ENCODE measurements around the gene RNF217.

The RNF217 gene

GRCh38 chr6:125102891-125103290 lies 140.7 kb downstream of the RNF217 start:
- Histone ChIP-seq H3K4me1 (no peaks in the 10 kb centered on the region), H3K9me3 (no peaks in the 10 kb centered on the region), H3K27me3 (no peaks in the 10 kb centered on the region), H3K4me3 (ENCODE audit: low read depth, low read length) (no peak overlapping the region), H3K36me3 (no peaks in the 10 kb centered on the region)
- TF ChIP-seq, protein P1, sequence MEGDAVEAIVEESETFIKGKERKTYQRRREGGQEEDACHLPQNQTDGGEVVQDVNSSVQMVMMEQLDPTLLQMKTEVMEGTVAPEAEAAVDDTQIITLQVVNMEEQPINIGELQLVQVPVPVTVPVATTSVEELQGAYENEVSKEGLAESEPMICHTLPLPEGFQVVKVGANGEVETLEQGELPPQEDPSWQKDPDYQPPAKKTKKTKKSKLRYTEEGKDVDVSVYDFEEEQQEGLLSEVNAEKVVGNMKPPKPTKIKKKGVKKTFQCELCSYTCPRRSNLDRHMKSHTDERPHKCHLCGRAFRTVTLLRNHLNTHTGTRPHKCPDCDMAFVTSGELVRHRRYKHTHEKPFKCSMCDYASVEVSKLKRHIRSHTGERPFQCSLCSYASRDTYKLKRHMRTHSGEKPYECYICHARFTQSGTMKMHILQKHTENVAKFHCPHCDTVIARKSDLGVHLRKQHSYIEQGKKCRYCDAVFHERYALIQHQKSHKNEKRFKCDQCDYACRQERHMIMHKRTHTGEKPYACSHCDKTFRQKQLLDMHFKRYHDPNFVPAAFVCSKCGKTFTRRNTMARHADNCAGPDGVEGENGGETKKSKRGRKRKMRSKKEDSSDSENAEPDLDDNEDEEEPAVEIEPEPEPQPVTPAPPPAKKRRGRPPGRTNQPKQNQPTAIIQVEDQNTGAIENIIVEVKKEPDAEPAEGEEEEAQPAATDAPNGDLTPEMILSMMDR (IDR thresholded peaks at IDR 0.05; ENCODE audit: low read depth, low read length) = no peak
- DNase-seq = no peak

DNA sequence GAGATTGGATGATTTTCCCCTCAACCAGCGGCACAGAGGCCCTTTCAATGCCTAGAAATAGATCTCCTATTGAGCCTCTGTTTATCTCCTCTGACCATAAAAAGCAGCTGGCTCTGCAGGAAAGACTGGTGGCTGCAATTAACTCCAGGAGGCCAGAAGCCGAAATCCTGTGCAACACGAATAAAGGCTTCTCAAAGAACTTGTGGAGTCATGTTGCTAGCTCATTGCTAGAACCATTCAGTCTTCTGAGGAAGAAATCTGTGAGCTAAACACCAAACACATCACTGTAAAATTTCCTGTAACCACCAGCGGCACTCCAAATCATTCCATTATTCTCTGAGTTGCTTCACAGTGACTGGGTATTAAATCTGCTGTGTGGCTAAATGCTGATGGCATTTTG lies 142.2 kb downstream of the RNF217 start:
- no peaks in the 10 kb centered on the region for H3K9me3 ChIP-seq
- TF ChIP-seq, protein P1 (IDR thresholded peaks at IDR 0.05; ENCODE audit: low read depth, low read length) = no peak
- no peak for DNase-seq
- no peak overlapping the region for H3K4me3 ChIP-seq (ENCODE audit: low read depth, low read length)
- H3K27me3 ChIP-seq = no peaks in the 10 kb centered on the region
- H3K36me3 ChIP-seq = no peaks in the 10 kb centered on the region
- no peaks in the 10 kb centered on the region for H3K4me1 ChIP-seq

DNA sequence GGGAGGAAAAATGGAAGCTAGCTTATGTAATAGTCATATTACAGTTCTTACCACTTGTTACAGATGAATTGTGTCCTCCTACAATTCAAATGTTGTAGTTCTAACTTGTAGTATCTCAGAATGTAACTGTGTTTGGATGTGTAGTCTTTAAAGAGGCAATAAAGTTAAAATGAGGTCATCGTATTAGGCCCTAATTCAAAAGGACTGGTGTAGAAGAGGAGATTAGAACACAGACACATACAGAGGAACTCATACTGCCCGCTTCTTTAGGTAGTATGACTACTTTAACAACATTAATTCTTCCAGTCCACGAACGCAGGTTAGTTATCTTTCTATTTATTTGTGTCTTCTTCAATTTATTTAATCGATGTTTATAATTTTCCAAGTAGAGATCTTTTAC lies 144.8 kb downstream of the RNF217 start:
- H3K9me3 ChIP-seq = no peaks in the 10 kb centered on the region; the same call in 1 of the 2 replicates
- no peak for DNase-seq
- TF ChIP-seq, protein P1 (IDR thresholded peaks at IDR 0.05; ENCODE audit: low read depth, low read length) = no peak
- no peaks in the 10 kb centered on the region for H3K4me1 ChIP-seq
- H3K4me3 ChIP-seq (ENCODE audit: low read depth, low read length) = no peak overlapping the region
- no peaks in the 10 kb centered on the region for H3K36me3 ChIP-seq
- H3K27me3 ChIP-seq = no peaks in the 10 kb centered on the region

DNA sequence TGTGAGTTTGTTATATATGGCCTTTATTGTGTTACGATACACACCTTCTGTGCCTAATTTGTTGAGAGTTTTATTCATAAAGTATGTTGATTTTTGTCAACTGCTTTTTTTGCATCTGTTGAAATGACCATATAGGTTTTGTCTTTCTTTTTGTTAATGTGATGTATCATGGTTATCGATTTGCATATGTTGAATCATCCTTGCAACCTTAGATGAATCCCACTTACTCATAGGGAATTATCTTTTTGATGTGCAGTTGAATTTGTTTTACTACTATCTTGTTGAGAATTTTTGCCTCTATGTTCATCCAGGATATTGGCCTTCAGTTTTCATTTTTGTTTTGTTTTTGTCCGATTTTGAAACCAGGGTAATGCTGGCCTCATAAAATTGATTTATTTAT lies 145.7 kb downstream of the RNF217 start:
- H3K9me3 ChIP-seq = no peaks in the 10 kb centered on the region; the same call in none of the 2 replicates
- no peaks in the 10 kb centered on the region for H3K4me1 ChIP-seq
- TF ChIP-seq, protein P1 (IDR thresholded peaks at IDR 0.05; ENCODE audit: low read depth, low read length) = no peak
- H3K4me3 ChIP-seq (ENCODE audit: low read depth, low read length) = no peak overlapping the region
- DNase-seq = no peak
- H3K36me3 ChIP-seq = no peaks in the 10 kb centered on the region
- no peaks in the 10 kb centered on the region for H3K27me3 ChIP-seq

GRCh38 chr6:125110056-125110455 lies 147.8 kb downstream of the RNF217 start:
- H3K27me3 ChIP-seq = no peaks in the 10 kb centered on the region
- no peak for DNase-seq
- no peaks in the 10 kb centered on the region for H3K4me1 ChIP-seq
- no peaks in the 10 kb centered on the region; the same call in none of the 2 replicates for H3K9me3 ChIP-seq
- no peak overlapping the region for H3K4me3 ChIP-seq (ENCODE audit: low read depth, low read length)
- TF ChIP-seq, protein P1 (IDR thresholded peaks at IDR 0.05; ENCODE audit: low read depth, low read length) = no peak
- H3K36me3 ChIP-seq = no peaks in the 10 kb centered on the region

DNA sequence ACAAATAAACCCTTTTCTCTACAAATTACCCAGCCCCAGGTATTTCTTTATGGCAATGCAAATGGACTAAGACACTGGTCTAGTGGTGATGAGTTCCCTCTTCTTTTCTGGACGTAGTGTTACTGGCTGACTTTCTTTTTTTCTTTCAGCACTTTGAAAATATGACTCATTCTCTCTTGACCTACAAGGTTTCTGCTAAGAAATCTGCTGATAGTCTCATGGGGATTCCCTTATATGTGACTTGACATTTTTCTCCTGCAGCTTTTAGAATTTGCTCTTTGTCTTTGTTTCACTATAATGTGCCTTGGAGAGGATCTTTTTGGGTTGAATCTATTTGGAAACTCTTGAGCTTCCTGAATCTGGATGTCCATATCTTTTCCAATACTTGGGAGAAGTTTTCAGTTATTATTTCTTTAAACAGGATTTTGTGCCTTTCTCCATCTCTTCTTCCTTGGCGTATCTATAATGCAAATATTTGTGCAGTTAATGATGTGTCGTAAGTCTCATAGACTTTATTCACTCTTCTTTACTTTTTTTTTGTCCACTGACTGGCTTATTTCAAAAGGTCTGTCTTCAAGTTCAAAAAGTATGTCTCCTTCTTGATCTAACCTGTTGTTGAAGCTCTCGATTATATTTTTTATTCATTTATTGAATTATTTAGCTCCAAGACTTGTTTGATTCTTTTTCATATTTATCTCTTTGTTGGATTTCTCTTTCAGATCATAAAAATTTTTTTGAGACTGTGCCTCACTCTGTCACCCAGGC lies 149.2 kb downstream of the RNF217 start:
- H3K9me3 ChIP-seq = no peaks in the 10 kb centered on the region; the same call in none of the 2 replicates
- TF ChIP-seq, protein P1 (IDR thresholded peaks at IDR 0.05; ENCODE audit: low read depth, low read length) = no peak
- DNase-seq = no peak

More for the DNA sequence above, 149.2 kb downstream of the RNF217 start:
- no peak overlapping the region for H3K4me3 ChIP-seq (ENCODE audit: low read depth, low read length)
- H3K27me3 ChIP-seq = no peaks in the 10 kb centered on the region
- no peaks in the 10 kb centered on the region for H3K36me3 ChIP-seq
- no peaks in the 10 kb centered on the region for H3K4me1 ChIP-seq
